ENCODE data around the gene FRMD5. TPM values are rescaled to one million over a fixed set of nuclear protein-coding genes. Genes with fewer than 3 reads are reported as not detected.

The FRMD5 gene
- total RNA-seq, 1 donor from 2014 or later: not detected

- TF ChIP-seq CTCF (IDR thresholded peaks at IDR 0.05): no peak
- Mint-ChIP-seq H3K9me3 (ENCODE audit: unreplicated experiment) (no peaks in the 10 kb centered on the region), H3K36me3 (ENCODE audit: unreplicated experiment) (no peaks in the 10 kb centered on the region), H3K4me1 (ENCODE audit: unreplicated experiment) (no peaks in the 10 kb centered on the region), H3K27me3 (ENCODE audit: unreplicated experiment) (peaks cover 35% of the 10 kb centered on the region), H3K4me3 (ENCODE audit: unreplicated experiment) (no peak overlapping the region), H3K27ac (ENCODE audit: unreplicated experiment) (no peak overlapping the region)
- DNase-seq (ENCODE audit: extremely low spot score, unreplicated experiment): no peak
These were observed 63.0 kb downstream of the FRMD5 start for GRCh38 chr15:44132057-44132456.

GRCh38 chr15:44130778-44131177 lies 64.3 kb downstream of the FRMD5 start:
- H3K9me3 Mint-ChIP-seq (ENCODE audit: unreplicated experiment): no peaks in the 10 kb centered on the region
- DNase-seq (ENCODE audit: extremely low spot score, unreplicated experiment): no peak

GRCh38 chr15:44129911-44130310 lies 65.2 kb downstream of the FRMD5 start:
- no peak for DNase-seq (ENCODE audit: extremely low spot score, unreplicated experiment)
- no peak overlapping the region for H3K4me3 Mint-ChIP-seq (ENCODE audit: unreplicated experiment)
- no peak overlapping the region for H3K27ac Mint-ChIP-seq (ENCODE audit: unreplicated experiment)
- H3K9me3 Mint-ChIP-seq (ENCODE audit: unreplicated experiment): no peaks in the 10 kb centered on the region
- H3K27me3 Mint-ChIP-seq (ENCODE audit: unreplicated experiment): peaks cover 52% of the 10 kb centered on the region
- no peak for TF ChIP-seq CTCF (IDR thresholded peaks at IDR 0.05)
- no peaks in the 10 kb centered on the region for H3K36me3 Mint-ChIP-seq (ENCODE audit: unreplicated experiment)
- H3K4me1 Mint-ChIP-seq (ENCODE audit: unreplicated experiment): no peaks in the 10 kb centered on the region

More at GRCh38 chr15:44130778-44131177, 64.3 kb downstream of the FRMD5 start:
- Mint-ChIP-seq H3K4me3 (ENCODE audit: unreplicated experiment) (no peak overlapping the region), H3K27me3 (ENCODE audit: unreplicated experiment) (peaks cover 46% of the 10 kb centered on the region), H3K36me3 (ENCODE audit: unreplicated experiment) (no peaks in the 10 kb centered on the region), H3K27ac (ENCODE audit: unreplicated experiment) (no peak overlapping the region), H3K4me1 (ENCODE audit: unreplicated experiment) (no peaks in the 10 kb centered on the region)
- TF ChIP-seq CTCF (IDR thresholded peaks at IDR 0.05): no peak

- no peaks in the 10 kb centered on the region for H3K36me3 Mint-ChIP-seq (ENCODE audit: unreplicated experiment)
- TF ChIP-seq CTCF (IDR thresholded peaks at IDR 0.05): no peak
- H3K4me1 Mint-ChIP-seq (ENCODE audit: unreplicated experiment): no peaks in the 10 kb centered on the region
- H3K27me3 Mint-ChIP-seq (ENCODE audit: unreplicated experiment): peaks cover 61% of the 10 kb centered on the region
- H3K9me3 Mint-ChIP-seq (ENCODE audit: unreplicated experiment): no peaks in the 10 kb centered on the region
- DNase-seq (ENCODE audit: extremely low spot score, unreplicated experiment): no peak
- no peak overlapping the region for H3K4me3 Mint-ChIP-seq (ENCODE audit: unreplicated experiment)
- no peak overlapping the region for H3K27ac Mint-ChIP-seq (ENCODE audit: unreplicated experiment)
These were observed 66.6 kb downstream of the FRMD5 start for GRCh38 chr15:44128443-44128842.

- H3K4me3 Mint-ChIP-seq (ENCODE audit: unreplicated experiment): no peak overlapping the region
- no peaks in the 10 kb centered on the region for H3K36me3 Mint-ChIP-seq (ENCODE audit: unreplicated experiment)
- no peaks in the 10 kb centered on the region for H3K9me3 Mint-ChIP-seq (ENCODE audit: unreplicated experiment)
- no peak overlapping the region for H3K27ac Mint-ChIP-seq (ENCODE audit: unreplicated experiment)
- no peak for DNase-seq (ENCODE audit: extremely low spot score, unreplicated experiment)
- no peaks in the 10 kb centered on the region for H3K4me1 Mint-ChIP-seq (ENCODE audit: unreplicated experiment)
- no peak for TF ChIP-seq CTCF (IDR thresholded peaks at IDR 0.05)
- peaks cover 56% of the 10 kb centered on the region for H3K27me3 Mint-ChIP-seq (ENCODE audit: unreplicated experiment)
These were observed 69.2 kb downstream of the FRMD5 start for GRCh38 chr15:44125879-44126278.

Measured in osteocyte (in vitro differentiated cells).